ENCODE results near the gene COX5A. TPM values are rescaled to one million over a fixed set of nuclear protein-coding genes. Genes with fewer than 3 reads are reported as not detected.

Gene COX5A
- total RNA-seq, 1 donor from 2014 or later = 133 TPM

- Mint-ChIP-seq H3K27me3 (ENCODE audit: low read depth) (no peaks in the 10 kb centered on the region), H3K4me1 (ENCODE audit: low read depth) (peaks cover 42% of the 10 kb centered on the region), H3K27ac (ENCODE audit: unreplicated experiment) (no peak overlapping the region), H3K36me3 (ENCODE audit: low read depth) (no peaks in the 10 kb centered on the region), H3K9me3 (ENCODE audit: low read depth) (no peaks in the 10 kb centered on the region), H3K4me3 (ENCODE audit: unreplicated experiment) (peak overlapping the region; percentile 89)
- no peak for TF ChIP-seq CTCF (IDR thresholded peaks at IDR 0.05)
- DNase-seq (ENCODE audit: low spot score) = no peak
Measured at GRCh38 chr15:74959586-74959939, 21.7 kb upstream of the COX5A start.

GRCh38 chr15:74958908-74959585 is 21.2 kb upstream of the COX5A start:
- H3K4me1 Mint-ChIP-seq (ENCODE audit: low read depth) = peaks cover 42% of the 10 kb centered on the region

GRCh38 chr15:74958320-74958907 is 20.5 kb upstream of the COX5A start:
- peak; percentile 65 for TF ChIP-seq CTCF (IDR thresholded peaks at IDR 0.05)
- Mint-ChIP-seq H3K9me3 (ENCODE audit: low read depth) (no peaks in the 10 kb centered on the region), H3K36me3 (ENCODE audit: low read depth) (no peaks in the 10 kb centered on the region), H3K4me1 (ENCODE audit: low read depth) (peaks cover 44% of the 10 kb centered on the region), H3K27me3 (ENCODE audit: low read depth) (no peaks in the 10 kb centered on the region), H3K4me3 (ENCODE audit: unreplicated experiment) (peak overlapping the region; percentile 89), H3K27ac (ENCODE audit: unreplicated experiment) (peak overlapping the region; percentile 83)
- DNase-seq (ENCODE audit: low spot score) = no peak

More at GRCh38 chr15:74958908-74959585, 21.2 kb upstream of the COX5A start:
- no peaks in the 10 kb centered on the region for H3K36me3 Mint-ChIP-seq (ENCODE audit: low read depth)
- no peaks in the 10 kb centered on the region for H3K9me3 Mint-ChIP-seq (ENCODE audit: low read depth)
- H3K27me3 Mint-ChIP-seq (ENCODE audit: low read depth) = no peaks in the 10 kb centered on the region
- H3K4me3 Mint-ChIP-seq (ENCODE audit: unreplicated experiment) = peak overlapping the region; percentile 89
- no peak for TF ChIP-seq CTCF (IDR thresholded peaks at IDR 0.05)
- peak overlapping the region; percentile 79 for H3K27ac Mint-ChIP-seq (ENCODE audit: unreplicated experiment)
- no peak for DNase-seq (ENCODE audit: low spot score)

GRCh38 chr15:74957476-74958035 is 19.7 kb upstream of the COX5A start:
- no peak for DNase-seq (ENCODE audit: low spot score)
- peaks cover 44% of the 10 kb centered on the region for H3K4me1 Mint-ChIP-seq (ENCODE audit: low read depth)

More at GRCh38 chr15:74957476-74958035, 19.7 kb upstream of the COX5A start:
- H3K4me3 Mint-ChIP-seq (ENCODE audit: unreplicated experiment) = peak overlapping the region; percentile 89
- no peak for TF ChIP-seq CTCF (IDR thresholded peaks at IDR 0.05)
- H3K36me3 Mint-ChIP-seq (ENCODE audit: low read depth) = no peaks in the 10 kb centered on the region
- H3K9me3 Mint-ChIP-seq (ENCODE audit: low read depth) = no peaks in the 10 kb centered on the region
- H3K27ac Mint-ChIP-seq (ENCODE audit: unreplicated experiment) = peak overlapping the region; percentile 86
- no peaks in the 10 kb centered on the region for H3K27me3 Mint-ChIP-seq (ENCODE audit: low read depth)

Data from chondrocyte (in vitro differentiated cells).